A673 (cell line): ENCODE data around the gene CSF3. TPM values are rescaled to one million over a fixed set of nuclear protein-coding genes. Genes with fewer than 3 reads are reported as not detected.

ENCODE experiments used
- BruUV-seq: library from RNA; stranded (reverse); fragments of 400-500 nt; replicated peaks from 2 replicates; lab custom pipeline; 2021; lab: Mats Ljungman, UMichigan
- CTCF ChIA-PET: fragments of 300-600 bp; sonication (Branson Sonifier 250); formaldehyde crosslinking; loops from one replicate; lab custom pipeline; 2022; ENCODE audit warnings: antibody characterized with exemption; lab: Charles Lee
- POLR2A ChIA-PET: fragments of 300-600 bp; sonication (Branson Sonifier 250); formaldehyde crosslinking; loops from one replicate; lab custom pipeline; 2022; ENCODE audit warnings: antibody characterized with exemption; ENCODE audit not compliant: low non-redundant PET; lab: Charles Lee
- DNase-seq: peaks from one replicate; pipeline ENCODE4 v3.0.0-alpha.2; 2015; ENCODE audit warnings: low spot score
- H3K27ac ChIP-seq: fragments of 200-600 bp; sonication (generic); 2 replicates; pipeline ENCODE4 v1.5.1; 2016; ENCODE audit warnings: mixed run types, low read depth, mild to moderate bottlenecking, mixed read lengths, antibody characterized with exemption, low read length; ENCODE audit not compliant: poor library complexity, severe bottlenecking
- H3K27me3 ChIP-seq: fragments of 200-600 bp; sonication (generic); replicated peaks from 2 replicates; pipeline ENCODE4 v1.6.1; 2017; ENCODE audit warnings: mixed run types, low read depth, mild to moderate bottlenecking, mixed read lengths, antibody characterized with exemption, low read length; ENCODE audit not compliant: insufficient read depth, poor library complexity
- H3K36me3 ChIP-seq: fragments of 200-600 bp; sonication (generic); 2 replicates; pipeline ENCODE4 v1.6.1; 2016; ENCODE audit warnings: mixed run types, mild to moderate bottlenecking, mixed read lengths, antibody characterized with exemption, low read length; ENCODE audit not compliant: insufficient read depth, poor library complexity, severe bottlenecking
- H3K4me1 ChIP-seq: fragments of 200-600 bp; sonication (generic); 2 replicates; pipeline ENCODE4 v1.6.1; 2017; ENCODE audit warnings: mixed run types, mild to moderate bottlenecking, mixed read lengths, antibody characterized with exemption, low read length; ENCODE audit not compliant: insufficient read depth, poor library complexity, severe bottlenecking
- H3K4me3 ChIP-seq: fragments of 200-600 bp; sonication (generic); 2 replicates; pipeline ENCODE4 v1.5.1; 2016; ENCODE audit warnings: low read depth, mixed run types, mild to moderate bottlenecking, mixed read lengths, low read length; ENCODE audit not compliant: poor library complexity, severe bottlenecking
- H3K9me3 ChIP-seq: fragments of 200-600 bp; sonication (generic); 2 replicates; pipeline ENCODE4 v1.6.1; 2016; ENCODE audit warnings: mixed run types, low read depth, mild to moderate bottlenecking, mixed read lengths, antibody characterized with exemption, low read length; ENCODE audit not compliant: poor library complexity, severe bottlenecking
- EZH2 ChIP-seq: fragments of 200-600 bp; sonication (generic); IDR thresholded peaks from 2 replicates; pipeline ENCODE4 v1.6.1; 2017; ENCODE audit warnings: borderline replicate concordance, low read depth, mild to moderate bottlenecking, mixed read lengths, antibody characterized with exemption, low read length; ENCODE audit not compliant: poor library complexity, severe bottlenecking
- intact Hi-C: fragments of 100-400 bp; cut with micrococcal nuclease; formaldehyde crosslinking; loops from one replicate; pipeline ENCODE4 v1.10.0; 2022; ENCODE audit not compliant: unreplicated experiment
- total RNA-seq: library from RNA; stranded (reverse); gene quantifications from 2 replicates; pipeline ENCODE4 v1.2.3, GENCODE V29; 2021
- TF ChIP-seq, protein P1 (sequence below): fragments of 300-800, 200-600 bp; sonication (generic); conservative IDR thresholded peaks from 2 replicates; pipeline ENCODE4 v1.5.1; 2017; ENCODE audit warnings: low read depth, mild to moderate bottlenecking, antibody characterized with exemption, low read length, moderate library complexity, mixed read lengths

CSF3 gene
- total RNA-seq, 1 experiment from 2014 or later, result not detected

DNA sequence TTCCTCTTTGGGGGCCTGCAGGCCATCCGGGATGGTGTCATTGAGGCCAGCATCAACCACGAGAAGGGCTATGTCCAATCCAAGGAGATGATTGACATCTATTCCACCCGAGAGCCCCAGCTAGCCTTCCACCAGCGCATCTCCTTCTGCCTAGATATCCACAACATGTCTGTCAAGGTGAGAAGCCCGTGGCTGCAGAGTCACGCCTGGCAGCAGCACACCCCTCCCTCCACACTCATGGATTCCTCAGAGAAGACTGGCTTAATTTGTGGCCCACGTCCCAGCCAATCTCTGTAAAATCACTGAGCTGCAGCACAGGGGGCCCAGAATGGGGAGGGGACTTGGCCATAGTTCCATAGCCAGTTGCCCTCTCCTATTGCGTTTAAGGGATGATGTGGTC lies 19.1 kb upstream of the CSF3 start:
- TF ChIP-seq, protein P1, sequence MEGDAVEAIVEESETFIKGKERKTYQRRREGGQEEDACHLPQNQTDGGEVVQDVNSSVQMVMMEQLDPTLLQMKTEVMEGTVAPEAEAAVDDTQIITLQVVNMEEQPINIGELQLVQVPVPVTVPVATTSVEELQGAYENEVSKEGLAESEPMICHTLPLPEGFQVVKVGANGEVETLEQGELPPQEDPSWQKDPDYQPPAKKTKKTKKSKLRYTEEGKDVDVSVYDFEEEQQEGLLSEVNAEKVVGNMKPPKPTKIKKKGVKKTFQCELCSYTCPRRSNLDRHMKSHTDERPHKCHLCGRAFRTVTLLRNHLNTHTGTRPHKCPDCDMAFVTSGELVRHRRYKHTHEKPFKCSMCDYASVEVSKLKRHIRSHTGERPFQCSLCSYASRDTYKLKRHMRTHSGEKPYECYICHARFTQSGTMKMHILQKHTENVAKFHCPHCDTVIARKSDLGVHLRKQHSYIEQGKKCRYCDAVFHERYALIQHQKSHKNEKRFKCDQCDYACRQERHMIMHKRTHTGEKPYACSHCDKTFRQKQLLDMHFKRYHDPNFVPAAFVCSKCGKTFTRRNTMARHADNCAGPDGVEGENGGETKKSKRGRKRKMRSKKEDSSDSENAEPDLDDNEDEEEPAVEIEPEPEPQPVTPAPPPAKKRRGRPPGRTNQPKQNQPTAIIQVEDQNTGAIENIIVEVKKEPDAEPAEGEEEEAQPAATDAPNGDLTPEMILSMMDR, result no peak
- TF ChIP-seq EZH2, result no peak
- Histone ChIP-seq H3K9me3 (no peaks in the 10 kb centered on the region), H3K4me3 (no peak overlapping the region), H3K4me1 (no peaks in the 10 kb centered on the region), H3K36me3 (peaks cover 37% of the 10 kb centered on the region), H3K27me3 (no peaks in the 10 kb centered on the region), H3K27ac (no peak overlapping the region)
- ChIA-PET POLR2A (no interaction called here), CTCF (no interaction called here)
- DNase-seq, result no peak
- intact Hi-C loops, result no loop called here
- BruUV-seq, result no TSS peak

DNA sequence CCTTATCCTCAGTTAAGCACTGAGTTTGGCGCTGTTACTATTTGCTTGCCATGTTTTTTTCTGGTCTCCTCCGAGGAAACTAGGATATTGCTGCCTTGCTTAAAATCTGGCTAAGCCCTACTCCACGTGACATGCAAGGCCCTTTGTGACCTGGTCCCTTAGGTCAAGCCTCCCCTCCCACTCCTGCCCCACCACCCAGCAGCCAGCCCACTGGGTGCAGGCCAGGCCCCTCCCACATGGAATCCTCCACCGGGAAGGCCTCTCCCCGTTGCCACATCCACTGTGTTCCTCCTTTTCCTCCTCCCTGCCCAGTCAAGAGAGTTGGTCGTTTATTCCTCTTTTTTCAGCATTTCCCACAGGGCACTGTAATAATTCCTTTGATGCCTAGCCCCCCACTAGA lies 18.4 kb upstream of the CSF3 start:
- ChIA-PET CTCF (no interaction called here), POLR2A (no interaction called here)
- no peaks in the 10 kb centered on the region for H3K27me3 ChIP-seq
- H3K4me3 ChIP-seq, result no peak overlapping the region
- TF ChIP-seq, protein P1, result no peak
- TF ChIP-seq EZH2, result no peak
- no peak overlapping the region for H3K27ac ChIP-seq
- BruUV-seq, result no TSS peak
- no peaks in the 10 kb centered on the region for H3K4me1 ChIP-seq
- intact Hi-C loops, result no loop called here
- H3K9me3 ChIP-seq, result no peaks in the 10 kb centered on the region
- no peak for DNase-seq
- H3K36me3 ChIP-seq, result peaks cover 37% of the 10 kb centered on the region

DNA sequence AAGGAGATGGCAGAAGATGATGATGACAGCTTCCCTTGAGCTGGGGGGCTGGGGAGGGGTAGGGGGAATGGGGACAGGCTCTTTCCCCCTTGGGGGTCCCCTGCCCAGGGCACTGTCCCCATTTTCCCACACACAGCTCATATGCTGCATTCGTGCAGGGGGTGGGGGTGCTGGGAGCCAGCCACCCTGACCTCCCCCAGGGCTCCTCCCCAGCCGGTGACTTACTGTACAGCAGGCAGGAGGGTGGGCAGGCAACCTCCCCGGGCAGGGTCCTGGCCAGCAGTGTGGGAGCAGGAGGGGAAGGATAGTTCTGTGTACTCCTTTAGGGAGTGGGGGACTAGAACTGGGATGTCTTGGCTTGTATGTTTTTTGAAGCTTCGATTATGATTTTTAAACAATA lies 17.7 kb upstream of the CSF3 start:
- POLR2A ChIA-PET, result no interaction called here
- intact Hi-C loops, result no loop called here

DNA sequence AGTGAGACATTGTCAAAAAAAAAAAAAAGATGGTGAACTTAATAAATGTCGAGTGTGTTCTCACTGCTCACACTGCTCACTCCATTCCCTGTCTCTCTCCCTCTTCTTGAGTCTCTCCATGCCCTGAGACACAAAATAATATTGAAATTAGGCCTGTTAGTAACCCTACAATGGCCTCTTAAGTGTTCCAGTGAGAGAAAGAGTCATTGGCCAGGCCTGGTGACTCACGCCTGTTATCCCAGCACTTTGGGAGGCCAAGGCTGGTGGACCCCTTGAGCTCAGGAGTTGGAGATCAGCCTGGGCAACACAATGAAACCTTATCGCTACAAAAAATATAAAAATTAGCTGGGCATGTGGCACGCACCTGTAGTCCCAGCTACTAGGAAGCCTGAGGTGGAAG lies 16.2 kb upstream of the CSF3 start:
- H3K4me1 ChIP-seq, result no peaks in the 10 kb centered on the region
- H3K27me3 ChIP-seq, result no peaks in the 10 kb centered on the region
- H3K36me3 ChIP-seq, result peaks cover 18% of the 10 kb centered on the region
- no peak overlapping the region for H3K27ac ChIP-seq
- no peak for DNase-seq
- H3K9me3 ChIP-seq, result no peaks in the 10 kb centered on the region
- TF ChIP-seq, protein P1, result no peak
- no peak for TF ChIP-seq EZH2
- ChIA-PET CTCF (no interaction called here), POLR2A (no interaction called here)
- intact Hi-C loops, result no loop called here
- BruUV-seq, result no TSS peak
- H3K4me3 ChIP-seq, result no peak overlapping the region

More for the DNA sequence above, 17.7 kb upstream of the CSF3 start:
- TF ChIP-seq EZH2, result no peak
- no peak overlapping the region for H3K4me3 ChIP-seq
- DNase-seq, result no peak
- CTCF ChIA-PET, result no interaction called here
- no peaks in the 10 kb centered on the region for H3K4me1 ChIP-seq
- H3K9me3 ChIP-seq, result no peaks in the 10 kb centered on the region
- H3K36me3 ChIP-seq, result peaks cover 32% of the 10 kb centered on the region
- no peak overlapping the region for H3K27ac ChIP-seq
- BruUV-seq, result TSS peak; percentile 67
- H3K27me3 ChIP-seq, result no peaks in the 10 kb centered on the region
